Stimulated activated CD8-positive, alpha-beta memory T cell treated with anti-CD3 and anti-CD28 coated beads, Interleukin-15, amount 100 ng/mL, for 4 hours (primary cell): ENCODE measurements around the gene PIK3CB.
"Not testable (repeated sequence)": the region's sequence is repeated elsewhere in the genome, so short reads cannot be mapped to it uniquely, and the experiment has no call there.

Experiments used
- DNase-seq, 2 donors: peaks; one replicate each; pipeline ENCODE4 v3.0.0-alpha.2; 2020; ENCODE audit warnings: low read depth in 2 of 2

The PIK3CB gene

GRCh38 chr3:138747225-138747624 is 87.5 kb downstream of the PIK3CB start:
- DNase-seq = no peak

- no peak for DNase-seq
These were observed 94.7 kb downstream of the PIK3CB start for GRCh38 chr3:138740072-138740471.

- no peak for DNase-seq
These were observed 102.3 kb downstream of the PIK3CB start for GRCh38 chr3:138732456-138732855.

- no peak for DNase-seq
These were observed 107.6 kb downstream of the PIK3CB start for GRCh38 chr3:138726946-138727730.

GRCh38 chr3:138726042-138726441 is 108.7 kb downstream of the PIK3CB start:
- not testable (repeated sequence) for DNase-seq

- no peak for DNase-seq
These were observed 109.6 kb downstream of the PIK3CB start for GRCh38 chr3:138725116-138725515.

GRCh38 chr3:138724443-138724842 is 110.3 kb downstream of the PIK3CB start:
- no peak for DNase-seq

- DNase-seq = no peak
These were observed 115.9 kb downstream of the PIK3CB start for GRCh38 chr3:138718849-138719248.

GRCh38 chr3:138717348-138717747 is 117.4 kb downstream of the PIK3CB start:
- no peak for DNase-seq

GRCh38 chr3:138712086-138712485 is 122.6 kb downstream of the PIK3CB start:
- DNase-seq = no peak

GRCh38 chr3:138705675-138706074 is 129.1 kb downstream of the PIK3CB start:
- no peak for DNase-seq

- DNase-seq = no peak
These were observed 137.9 kb downstream of the PIK3CB start for GRCh38 chr3:138696666-138697370.

- no peak for DNase-seq
These were observed 140.3 kb downstream of the PIK3CB start for GRCh38 chr3:138694287-138695007.

GRCh38 chr3:138692152-138692551 is 142.6 kb downstream of the PIK3CB start:
- DNase-seq = no peak

- no peak for DNase-seq
These were observed 143.4 kb downstream of the PIK3CB start for GRCh38 chr3:138691351-138691750.

- no peak for DNase-seq
These were observed 144.7 kb downstream of the PIK3CB start for GRCh38 chr3:138690036-138690435.

GRCh38 chr3:138688871-138689299 is 145.8 kb downstream of the PIK3CB start:
- no peak for DNase-seq

GRCh38 chr3:138687236-138687635 is 147.5 kb downstream of the PIK3CB start:
- DNase-seq = no peak

- no peak for DNase-seq
These were observed 147.9 kb downstream of the PIK3CB start for GRCh38 chr3:138686771-138687221.

GRCh38 chr3:138684396-138684795 is 150.3 kb downstream of the PIK3CB start:
- no peak for DNase-seq

- no peak for DNase-seq
These were observed 152.1 kb downstream of the PIK3CB start for GRCh38 chr3:138682648-138683047.

GRCh38 chr3:138681463-138682220 is 153.1 kb downstream of the PIK3CB start:
- DNase-seq = no peak
